ENCODE data around the gene GGA3. TPM values are rescaled to one million over a fixed set of nuclear protein-coding genes. Genes with fewer than 3 reads are reported as not detected.
"Not testable (repeated sequence)": the region's sequence is repeated elsewhere in the genome, so short reads cannot be mapped to it uniquely, and the experiment has no call there.

GGA3 gene
- total RNA-seq, 1 experiment from 2014 or later, result 64.4 TPM

GRCh38 chr17:75301502-75302206 lies 40.2 kb upstream of the GGA3 start:
- H3K4me3 Mint-ChIP-seq (ENCODE audit: low read depth, unreplicated experiment), result no peak overlapping the region
- intact Hi-C loops (cut with micrococcal nuclease; ENCODE audit: unreplicated experiment), result no loop called here
- no TSS peak for BruUV-seq (replicated peaks)

GRCh38 chr17:75301049-75301448 lies 39.6 kb upstream of the GGA3 start:
- Mint-ChIP-seq H3K4me1 (ENCODE audit: low read depth, unreplicated experiment) (no peaks in the 10 kb centered on the region), H3K4me3 (ENCODE audit: low read depth, unreplicated experiment) (no peak overlapping the region), H3K27me3 (ENCODE audit: unreplicated experiment) (no peaks in the 10 kb centered on the region), H3K27ac (ENCODE audit: unreplicated experiment) (no peak overlapping the region), H3K9me3 (ENCODE audit: low read depth, unreplicated experiment) (no peaks in the 10 kb centered on the region), H3K36me3 (ENCODE audit: insufficient read depth, unreplicated experiment) (no peaks in the 10 kb centered on the region)
- intact Hi-C loops (cut with micrococcal nuclease; ENCODE audit: unreplicated experiment), result no loop called here
- no peak for TF ChIP-seq CTCF (IDR thresholded peaks at IDR 0.05; ENCODE audit: unreplicated experiment)
- no peak for DNase-seq
- BruUV-seq (replicated peaks), result no TSS peak
- CTCF ChIA-PET, result no interaction called here

More at GRCh38 chr17:75301502-75302206, 40.2 kb upstream of the GGA3 start:
- Mint-ChIP-seq H3K9me3 (ENCODE audit: low read depth, unreplicated experiment) (no peaks in the 10 kb centered on the region), H3K36me3 (ENCODE audit: insufficient read depth, unreplicated experiment) (no peaks in the 10 kb centered on the region), H3K27ac (ENCODE audit: unreplicated experiment) (no peak overlapping the region), H3K4me1 (ENCODE audit: low read depth, unreplicated experiment) (no peaks in the 10 kb centered on the region), H3K27me3 (ENCODE audit: unreplicated experiment) (no peaks in the 10 kb centered on the region)
- CTCF ChIA-PET, result no interaction called here
- TF ChIP-seq CTCF (IDR thresholded peaks at IDR 0.05; ENCODE audit: unreplicated experiment), result no peak
- no peak for DNase-seq

- no peaks in the 10 kb centered on the region for H3K9me3 Mint-ChIP-seq (ENCODE audit: low read depth, unreplicated experiment)
- CTCF ChIA-PET, result interaction anchor here (0.6 to 0.7 kb wide), 2 partner anchors 93 to 103 kb away, joined by 3 to 4 read pairs; no protein-coding TSS in a partner anchor
- no peaks in the 10 kb centered on the region for H3K4me1 Mint-ChIP-seq (ENCODE audit: low read depth, unreplicated experiment)
- DNase-seq, result no peak
- intact Hi-C loops (cut with micrococcal nuclease; ENCODE audit: unreplicated experiment), result no loop called here
- H3K36me3 Mint-ChIP-seq (ENCODE audit: insufficient read depth, unreplicated experiment), result no peaks in the 10 kb centered on the region
- no peaks in the 10 kb centered on the region for H3K27me3 Mint-ChIP-seq (ENCODE audit: unreplicated experiment)
- no peak overlapping the region for H3K27ac Mint-ChIP-seq (ENCODE audit: unreplicated experiment)
- TF ChIP-seq CTCF (IDR thresholded peaks at IDR 0.05; ENCODE audit: unreplicated experiment), result no peak
- H3K4me3 Mint-ChIP-seq (ENCODE audit: low read depth, unreplicated experiment), result no peak overlapping the region
- BruUV-seq (replicated peaks), result no TSS peak
Observed at GRCh38 chr17:75300280-75300679, 38.9 kb upstream of the GGA3 start.

GRCh38 chr17:75295201-75296158 lies 34.1 kb upstream of the GGA3 start:
- CTCF ChIA-PET, result interaction anchor here (0.7 kb wide), 1 partner anchor 58 kb away, joined by 3 read pairs; no protein-coding TSS in a partner anchor
- Mint-ChIP-seq H3K27me3 (ENCODE audit: unreplicated experiment) (no peaks in the 10 kb centered on the region), H3K4me1 (ENCODE audit: low read depth, unreplicated experiment) (no peaks in the 10 kb centered on the region), H3K9me3 (ENCODE audit: low read depth, unreplicated experiment) (no peaks in the 10 kb centered on the region), H3K27ac (ENCODE audit: unreplicated experiment) (no peak overlapping the region), H3K4me3 (ENCODE audit: low read depth, unreplicated experiment) (no peak overlapping the region), H3K36me3 (ENCODE audit: insufficient read depth, unreplicated experiment) (peaks cover 3% of the 10 kb centered on the region)
- no TSS peak for BruUV-seq (replicated peaks)
- no peak for TF ChIP-seq CTCF (IDR thresholded peaks at IDR 0.05; ENCODE audit: unreplicated experiment)
- intact Hi-C loops (cut with micrococcal nuclease; ENCODE audit: unreplicated experiment), result no loop called here
- no peak for DNase-seq

- H3K4me3 Mint-ChIP-seq (ENCODE audit: low read depth, unreplicated experiment); BruUV-seq (replicated peaks); H3K4me1 Mint-ChIP-seq (ENCODE audit: low read depth, unreplicated experiment); DNase-seq; H3K27me3 Mint-ChIP-seq (ENCODE audit: unreplicated experiment); H3K27ac Mint-ChIP-seq (ENCODE audit: unreplicated experiment); intact Hi-C loops (cut with micrococcal nuclease; ENCODE audit: unreplicated experiment); H3K9me3 Mint-ChIP-seq (ENCODE audit: low read depth, unreplicated experiment): not testable (repeated sequence)
- CTCF ChIA-PET, result interaction anchor here (0.6 to 0.7 kb wide), 2 partner anchors 72 to 1721 kb away, joined by 3 to 5 read pairs; no protein-coding TSS in a partner anchor
- H3K36me3 Mint-ChIP-seq (ENCODE audit: insufficient read depth, unreplicated experiment), result peaks cover 27% of the 10 kb centered on the region
Observed at GRCh38 chr17:75292810-75293448, 31.5 kb upstream of the GGA3 start.
